ACC112 (cell line): ENCODE measurements around the gene ELSPBP1.

Experiments
- H2AFZ ChIP-seq: fragments of 200-600 bp; sonication (generic); one replicate; pipeline ENCODE4 v1.6.0; 2017; ENCODE audit warnings: antibody characterized with exemption, low read length; ENCODE audit not compliant: unreplicated experiment
- H3K27ac ChIP-seq: fragments of 200-600 bp; sonication (generic); 2 replicates; pipeline ENCODE4 v1.5.1; 2014; ENCODE audit warnings: low read depth, mild to moderate bottlenecking, antibody characterized with exemption, low read length, moderate library complexity
- H3K27me3 ChIP-seq: fragments of 200-600 bp; sonication (generic); 2 replicates; pipeline ENCODE4 v1.6.1; 2014; ENCODE audit warnings: mild to moderate bottlenecking, antibody characterized with exemption, low read length, moderate library complexity, mixed read lengths; ENCODE audit not compliant: insufficient read depth
- H3K36me3 ChIP-seq: fragments of 200-600 bp; sonication (generic); 2 replicates; pipeline ENCODE4 v1.6.1; 2016; ENCODE audit warnings: mild to moderate bottlenecking, antibody characterized with exemption, low read length, moderate library complexity, mixed read lengths; ENCODE audit not compliant: insufficient read depth
- H3K4me1 ChIP-seq: fragments of 200-600 bp; sonication (generic); one replicate; pipeline ENCODE4 v1.6.1; 2016; ENCODE audit warnings: low read length, mixed read lengths; ENCODE audit not compliant: insufficient read depth, unreplicated experiment, control insufficient read depth
- H3K4me3 ChIP-seq: fragments of 200-600 bp; sonication (generic); 2 replicates; pipeline ENCODE4 v1.5.1; 2014; ENCODE audit warnings: mild to moderate bottlenecking, low read depth, low read length
- H3K79me2 ChIP-seq: fragments of 200-600 bp; sonication (generic); one replicate; pipeline ENCODE4 v1.6.0; 2016; ENCODE audit warnings: low read length; ENCODE audit not compliant: control insufficient read depth, unreplicated experiment, insufficient read depth

ELSPBP1 gene

GRCh38 chr19:48041877-48042580 lies 47.6 kb downstream of the ELSPBP1 start:
- H3K27ac ChIP-seq, result no peak overlapping the region
- no peak overlapping the region for H3K4me3 ChIP-seq
- no peaks in the 10 kb centered on the region for H3K4me1 ChIP-seq
- no peaks in the 10 kb centered on the region for H3K79me2 ChIP-seq
- H2AFZ ChIP-seq, result no peak overlapping the region
- H3K27me3 ChIP-seq, result 0 out of 2 replicates have a peak, but pooled peaks cover 5% of the 10 kb centered on the region
- H3K36me3 ChIP-seq, result no peaks in the 10 kb centered on the region

- Histone ChIP-seq H3K79me2 (no peaks in the 10 kb centered on the region), H3K4me3 (no peak within 1 kb of the TSS), H3K36me3 (no peaks in the 10 kb centered on the region), H3K27ac (no peak within 1 kb of the TSS), H3K4me1 (no peaks in the 10 kb centered on the region), H2AFZ (no peak within 1 kb of the TSS), H3K27me3 (0 out of 2 replicates have a peak, but pooled peaks cover 5% of the 10 kb centered on the region)
Observed at GRCh38 chr19:48043675-48044258, 49.3 kb downstream of the ELSPBP1 start, which contains the start of gene CABP5. Gene CABP5, minus strand, starts transcription at chr19:48044079. Its CDS starts 157 bp downstream, at chr19:48043922.

- no peak overlapping the region for H3K4me3 ChIP-seq
- no peaks in the 10 kb centered on the region for H3K4me1 ChIP-seq
- H2AFZ ChIP-seq, result no peak overlapping the region
- no peaks in the 10 kb centered on the region for H3K36me3 ChIP-seq
- no peaks in the 10 kb centered on the region for H3K79me2 ChIP-seq
- H3K27ac ChIP-seq, result no peak overlapping the region
- H3K27me3 ChIP-seq, result 0 out of 2 replicates have a peak, but pooled peaks cover 5% of the 10 kb centered on the region
Observed at GRCh38 chr19:48044561-48044960, 50.1 kb downstream of the ELSPBP1 start.

GRCh38 chr19:48051335-48052033 lies 57.1 kb downstream of the ELSPBP1 start:
- H3K4me1 ChIP-seq, result no peaks in the 10 kb centered on the region
- no peaks in the 10 kb centered on the region for H3K79me2 ChIP-seq
- H3K27me3 ChIP-seq, result no peaks in the 10 kb centered on the region
- H2AFZ ChIP-seq, result no peak overlapping the region
- H3K27ac ChIP-seq, result no peak overlapping the region
- H3K4me3 ChIP-seq, result no peak overlapping the region
- no peaks in the 10 kb centered on the region for H3K36me3 ChIP-seq

- no peak overlapping the region for H3K4me3 ChIP-seq
- no peaks in the 10 kb centered on the region for H3K79me2 ChIP-seq
- no peak overlapping the region for H3K27ac ChIP-seq
- H3K27me3 ChIP-seq, result no peaks in the 10 kb centered on the region
- no peaks in the 10 kb centered on the region for H3K4me1 ChIP-seq
- H3K36me3 ChIP-seq, result no peaks in the 10 kb centered on the region
- no peak overlapping the region for H2AFZ ChIP-seq
Observed at GRCh38 chr19:48053076-48053475, 58.6 kb downstream of the ELSPBP1 start.

GRCh38 chr19:48053856-48054255 lies 59.4 kb downstream of the ELSPBP1 start:
- H2AFZ ChIP-seq, result no peak overlapping the region
- no peak overlapping the region for H3K4me3 ChIP-seq
- H3K27me3 ChIP-seq, result no peaks in the 10 kb centered on the region

GRCh38 chr19:48059331-48059730 lies 64.9 kb downstream of the ELSPBP1 start:
- Histone ChIP-seq H2AFZ (no peak overlapping the region), H3K27ac (no peak overlapping the region), H3K36me3 (no peaks in the 10 kb centered on the region), H3K4me1 (no peaks in the 10 kb centered on the region), H3K27me3 (no peaks in the 10 kb centered on the region), H3K79me2 (no peaks in the 10 kb centered on the region), H3K4me3 (no peak overlapping the region)

More at GRCh38 chr19:48053856-48054255, 59.4 kb downstream of the ELSPBP1 start:
- Histone ChIP-seq H3K79me2 (no peaks in the 10 kb centered on the region), H3K27ac (no peak overlapping the region), H3K4me1 (no peaks in the 10 kb centered on the region), H3K36me3 (no peaks in the 10 kb centered on the region)

GRCh38 chr19:48060381-48060780 lies 65.9 kb downstream of the ELSPBP1 start:
- no peaks in the 10 kb centered on the region for H3K4me1 ChIP-seq
- H3K4me3 ChIP-seq, result no peak overlapping the region
- H3K27ac ChIP-seq, result no peak overlapping the region
- no peaks in the 10 kb centered on the region for H3K79me2 ChIP-seq
- no peaks in the 10 kb centered on the region for H3K36me3 ChIP-seq
- no peak overlapping the region for H2AFZ ChIP-seq
- H3K27me3 ChIP-seq, result no peaks in the 10 kb centered on the region

GRCh38 chr19:48061401-48062344 lies 67.2 kb downstream of the ELSPBP1 start:
- Histone ChIP-seq H3K36me3 (no peaks in the 10 kb centered on the region), H2AFZ (no peak overlapping the region), H3K27ac (no peak overlapping the region), H3K27me3 (no peaks in the 10 kb centered on the region), H3K4me3 (no peak overlapping the region), H3K4me1 (no peaks in the 10 kb centered on the region), H3K79me2 (no peaks in the 10 kb centered on the region)

- Histone ChIP-seq H3K27ac (no peak overlapping the region), H3K4me1 (no peaks in the 10 kb centered on the region), H3K4me3 (no peak overlapping the region), H3K36me3 (no peaks in the 10 kb centered on the region), H2AFZ (no peak overlapping the region), H3K27me3 (no peaks in the 10 kb centered on the region), H3K79me2 (no peaks in the 10 kb centered on the region)
Observed at GRCh38 chr19:48064509-48064908, 70.1 kb downstream of the ELSPBP1 start.
